ENCODE results near the gene RELB.

DNA sequence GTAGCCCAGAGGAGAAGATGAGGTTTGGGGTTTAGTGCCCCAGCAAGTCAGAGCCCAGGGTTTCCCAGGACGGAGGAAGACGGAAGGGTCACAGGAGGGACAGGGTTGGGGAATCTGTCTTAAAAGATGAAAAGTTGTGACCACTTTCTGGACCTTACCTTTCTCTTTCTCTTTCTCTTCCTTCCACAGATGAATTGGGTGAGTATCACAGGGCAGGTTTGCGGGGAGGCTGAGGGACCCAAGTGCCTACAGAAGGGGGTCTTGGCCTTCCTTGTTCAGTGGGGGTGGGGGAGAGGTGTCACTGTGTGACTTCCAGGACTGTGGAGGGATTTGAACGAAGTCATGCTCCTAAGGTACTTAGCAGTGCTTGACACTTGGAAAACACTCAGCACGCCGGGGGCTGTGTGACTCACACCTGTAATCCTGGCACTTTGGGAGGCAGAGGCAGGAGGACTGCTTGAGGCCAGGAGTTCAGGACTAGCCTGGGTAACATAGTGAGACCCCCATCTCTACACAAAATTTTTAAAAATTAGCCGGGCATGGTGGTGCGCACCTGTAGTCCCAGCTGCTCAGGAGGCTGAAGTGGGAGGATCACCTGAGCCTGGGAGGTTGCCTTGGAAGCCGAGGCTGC is 8.5 kb downstream of the RELB start:
- TF ChIP-seq, protein P1, sequence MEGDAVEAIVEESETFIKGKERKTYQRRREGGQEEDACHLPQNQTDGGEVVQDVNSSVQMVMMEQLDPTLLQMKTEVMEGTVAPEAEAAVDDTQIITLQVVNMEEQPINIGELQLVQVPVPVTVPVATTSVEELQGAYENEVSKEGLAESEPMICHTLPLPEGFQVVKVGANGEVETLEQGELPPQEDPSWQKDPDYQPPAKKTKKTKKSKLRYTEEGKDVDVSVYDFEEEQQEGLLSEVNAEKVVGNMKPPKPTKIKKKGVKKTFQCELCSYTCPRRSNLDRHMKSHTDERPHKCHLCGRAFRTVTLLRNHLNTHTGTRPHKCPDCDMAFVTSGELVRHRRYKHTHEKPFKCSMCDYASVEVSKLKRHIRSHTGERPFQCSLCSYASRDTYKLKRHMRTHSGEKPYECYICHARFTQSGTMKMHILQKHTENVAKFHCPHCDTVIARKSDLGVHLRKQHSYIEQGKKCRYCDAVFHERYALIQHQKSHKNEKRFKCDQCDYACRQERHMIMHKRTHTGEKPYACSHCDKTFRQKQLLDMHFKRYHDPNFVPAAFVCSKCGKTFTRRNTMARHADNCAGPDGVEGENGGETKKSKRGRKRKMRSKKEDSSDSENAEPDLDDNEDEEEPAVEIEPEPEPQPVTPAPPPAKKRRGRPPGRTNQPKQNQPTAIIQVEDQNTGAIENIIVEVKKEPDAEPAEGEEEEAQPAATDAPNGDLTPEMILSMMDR (IDR thresholded peaks at IDR 0.05; ENCODE audit: low read length), result no peak
- TF ChIP-seq EZH2 (optimal IDR thresholded peaks at IDR 0.05; ENCODE audit: low read depth, low read length), result no peak
- no peak for TF ChIP-seq EZH2phosphoT487 (IDR thresholded peaks at IDR 0.05; ENCODE audit: low read length)
